H9 (cell line): ENCODE measurements around the gene ZFP62. TPM values are rescaled to one million over a fixed set of nuclear protein-coding genes. Genes with fewer than 3 reads are reported as not detected.

ENCODE experiments used
- DNase-seq: peaks from one replicate; pipeline ENCODE4 v3.0.0-alpha.2; 2017
- H2AFZ ChIP-seq: one replicate; pipeline ENCODE4 v1.6.1; 2013; ENCODE audit warnings: mild to moderate bottlenecking, low read length, control low read depth, moderate library complexity
- H2AK5ac ChIP-seq: 2 replicates; pipeline ENCODE4 v1.6.1; 2013; ENCODE audit warnings: low read length, control low read depth, mixed read lengths; ENCODE audit not compliant: insufficient read length
- H2BK120ac ChIP-seq: one replicate; pipeline ENCODE4 v1.6.1; 2013; ENCODE audit warnings: low read depth, mild to moderate bottlenecking, low read length, control low read depth, inconsistent platforms; ENCODE audit not compliant: poor library complexity, severe bottlenecking
- H2BK12ac ChIP-seq: 2 replicates; pipeline ENCODE4 v1.6.1; 2013; ENCODE audit warnings: low read length, control low read depth, mixed read lengths, low read depth; ENCODE audit not compliant: insufficient read length
- H2BK15ac ChIP-seq: 2 replicates; pipeline ENCODE4 v1.6.1; 2013; ENCODE audit warnings: low read depth, low read length, control low read depth
- H2BK20ac ChIP-seq: one replicate; pipeline ENCODE4 v1.6.1; 2013; ENCODE audit warnings: low read depth, mild to moderate bottlenecking, low read length, control low read depth, inconsistent platforms; ENCODE audit not compliant: poor library complexity, severe bottlenecking
- H2BK5ac ChIP-seq: 2 replicates; pipeline ENCODE4 v1.6.1; 2013; ENCODE audit warnings: low read length, control low read depth, mixed read lengths; ENCODE audit not compliant: insufficient read length
- H3K14ac ChIP-seq: 2 replicates; pipeline ENCODE4 v1.6.1; 2013; ENCODE audit warnings: low read length, control low read depth; ENCODE audit not compliant: insufficient read depth
- H3K18ac ChIP-seq: 2 replicates; pipeline ENCODE4 v1.6.1; 2013; ENCODE audit warnings: low read depth, mild to moderate bottlenecking, mixed read lengths, low read length, control low read depth; ENCODE audit not compliant: insufficient read length
- H3K23ac ChIP-seq: 2 replicates; pipeline ENCODE4 v1.6.1; 2013; ENCODE audit warnings: low read length, control low read depth, mixed read lengths, low read depth; ENCODE audit not compliant: insufficient read length
- H3K23me2 ChIP-seq: 2 replicates; pipeline ENCODE4 v1.6.1; 2013; ENCODE audit warnings: low read depth, mild to moderate bottlenecking, mixed read lengths, low read length, control low read depth; ENCODE audit not compliant: insufficient read length, poor library complexity, severe bottlenecking
- H3K27ac ChIP-seq: 2 replicates; pipeline ENCODE4 v1.5.1; 2013; ENCODE audit warnings: low read length, control low read depth, mixed read lengths, low read depth; ENCODE audit not compliant: insufficient read length
- H3K27me3 ChIP-seq: 2 replicates; pipeline ENCODE4 v1.6.1; 2013; ENCODE audit warnings: low read length, control low read depth, inconsistent platforms; ENCODE audit not compliant: insufficient read depth
- H3K4ac ChIP-seq: 2 replicates; pipeline ENCODE4 v1.6.1; 2013; ENCODE audit warnings: low read depth, mild to moderate bottlenecking, control low read depth, inconsistent platforms, low read length, moderate library complexity
- H3K4me1 ChIP-seq: 2 replicates; pipeline ENCODE4 v1.6.1; 2013; ENCODE audit warnings: low read length, control low read depth, inconsistent platforms; ENCODE audit not compliant: insufficient read depth
- H3K4me2 ChIP-seq: 2 replicates; pipeline ENCODE4 v1.6.1; 2013; ENCODE audit warnings: low read length, control low read depth, mixed read lengths; ENCODE audit not compliant: insufficient read length, insufficient read depth
- H3K56ac ChIP-seq: 2 replicates; pipeline ENCODE4 v1.6.1; 2013; ENCODE audit warnings: low read depth, mild to moderate bottlenecking, mixed read lengths, low read length, control low read depth; ENCODE audit not compliant: insufficient read length
- H3K79me1 ChIP-seq: 2 replicates; pipeline ENCODE4 v1.6.1; 2013; ENCODE audit warnings: low read depth, mild to moderate bottlenecking, moderate library complexity, low read length, control low read depth, inconsistent platforms; ENCODE audit not compliant: insufficient read depth, poor library complexity, severe bottlenecking
- H3K79me2 ChIP-seq: 2 replicates; pipeline ENCODE4 v1.6.1; 2013; ENCODE audit warnings: low read length, control low read depth, inconsistent platforms; ENCODE audit not compliant: insufficient read depth
- H3K9ac ChIP-seq: 2 replicates; pipeline ENCODE4 v1.6.1; 2013; ENCODE audit warnings: low read length, control low read depth, mixed read lengths; ENCODE audit not compliant: insufficient read length; ENCODE audit errors: extremely low read depth
- H3K9me3 ChIP-seq: one replicate; pipeline ENCODE4 v1.6.1; 2013; ENCODE audit warnings: low read depth, low read length, inconsistent platforms; ENCODE audit not compliant: control insufficient read depth
- H3T11ph ChIP-seq: one replicate; pipeline ENCODE4 v1.6.1; 2013; ENCODE audit warnings: mild to moderate bottlenecking, low read length, control low read depth, inconsistent platforms
- H4K20me1 ChIP-seq: one replicate; pipeline ENCODE4 v1.6.1; 2013; ENCODE audit not compliant: control insufficient read depth, insufficient read length, insufficient read depth
- H4K5ac ChIP-seq: 2 replicates; pipeline ENCODE4 v1.6.1; 2013; ENCODE audit warnings: low read depth, mild to moderate bottlenecking, mixed read lengths, low read length, control low read depth; ENCODE audit not compliant: insufficient read length
- H4K8ac ChIP-seq: replicated peaks from 2 replicates; pipeline ENCODE4 v1.6.1; 2013; ENCODE audit warnings: low read length, control low read depth, mixed read lengths, low read depth; ENCODE audit not compliant: insufficient read length
- H4K91ac ChIP-seq: 2 replicates; pipeline ENCODE4 v1.6.1; 2013; ENCODE audit warnings: low read depth, mild to moderate bottlenecking, moderate library complexity, mixed read lengths, low read length, control low read depth; ENCODE audit not compliant: insufficient read length
- H3K27ac Mint-ChIP-seq, 3 experiments: 2 replicates in 2 of 3; 3 replicates in 1 of 3; pipeline ENCODE4 v1.8.0; 2020 to 2021; ENCODE audit warnings: mixed read lengths in 3 of 3, mild to moderate bottlenecking in 1 of 3, moderate library complexity in 1 of 3
- H3K27me3 Mint-ChIP-seq: 2 replicates; pipeline ENCODE4 v1.8.0; 2021; ENCODE audit warnings: low read depth, mild to moderate bottlenecking, moderate library complexity, mixed read lengths
- H3K36me3 Mint-ChIP-seq, 3 experiments: 2 replicates in 2 of 3; 3 replicates in 1 of 3; pipeline ENCODE4 v1.8.0; 2020 to 2021; ENCODE audit warnings: low read depth in 3 of 3, mixed read lengths in 3 of 3; ENCODE audit not compliant: insufficient read depth in 1 of 3
- H3K4me1 Mint-ChIP-seq, 2 experiments: 2 replicates each; pipeline ENCODE4 v1.8.0; 2020; ENCODE audit warnings: mixed read lengths in 2 of 2
- H3K4me3 Mint-ChIP-seq, 2 experiments: 2 replicates in 1 of 2; 3 replicates in 1 of 2; pipeline ENCODE4 v1.8.0; 2020 to 2021; ENCODE audit warnings: mild to moderate bottlenecking in 2 of 2, mixed read lengths in 2 of 2, moderate library complexity in 1 of 2
- H3K9me3 Mint-ChIP-seq, 2 experiments: 2 replicates in 1 of 2; 3 replicates in 1 of 2; pipeline ENCODE4 v1.8.0; 2020; ENCODE audit warnings: mild to moderate bottlenecking in 2 of 2, mixed read lengths in 2 of 2, moderate library complexity in 1 of 2
- CTCF ChIP-seq: fragments of 200-600 bp; sonication (generic); conservative IDR thresholded peaks from 3 replicates; pipeline ENCODE4 v1.8.0; 2021; ENCODE audit warnings: antibody characterized with exemption, mild to moderate bottlenecking
- WGBS: extraction: QIAGEN DNeasy Blood & Tissue Kit; methylation state at CpG from one replicate; pipeline ENCODE4 v1.1.7; 2013; ENCODE audit warnings: missing lambda C conversion rate, low lambda C conversion rate, mixed read lengths; ENCODE audit not compliant: insufficient read length; ENCODE audit errors: extremely low coverage; 5-methylcytosine and 5-hydroxymethylcytosine counted together
- total RNA-seq: library from RNA; stranded (reverse); gene quantifications from 2 replicates; pipeline ENCODE4 v1.2.1, GENCODE V29; 2021

Gene ZFP62
- total RNA-seq, 1 experiment from 2014 or later, result 16.2 TPM

- Histone ChIP-seq H4K8ac (no peak within 1 kb of the TSS), H2AFZ (no peak within 1 kb of the TSS), H3K23me2 (no peaks in the 10 kb centered on the region), H3K9me3 (no peaks in the 10 kb centered on the region), H2BK120ac (no peak within 1 kb of the TSS), H2BK12ac (no peak within 1 kb of the TSS), H2BK15ac (no peak within 1 kb of the TSS), H3K4me2 (peak within 1 kb of the TSS; percentile 42), H2BK20ac (no peak within 1 kb of the TSS), H3K4ac (no peak within 1 kb of the TSS), H3K79me1 (peaks cover 8% of the 10 kb centered on the region), H3K4me1 (peaks cover 4% of the 10 kb centered on the region; the same call in 1 of the 2 replicates), H3K27ac (no peak within 1 kb of the TSS), H3K56ac (no peak within 1 kb of the TSS), H3K23ac (no peak within 1 kb of the TSS), H4K91ac (no peak within 1 kb of the TSS), H3K14ac (peak within 1 kb of the TSS; percentile 83; the same call in 1 of the 2 replicates), H2BK5ac (no peak within 1 kb of the TSS), H4K20me1 (no peaks in the 10 kb centered on the region), H3K18ac (peak within 1 kb of the TSS; percentile 85), H3K9ac (peak within 1 kb of the TSS; percentile 55), H3K27me3 (no peaks in the 10 kb centered on the region), H4K5ac (no peak within 1 kb of the TSS), H2AK5ac (no peak within 1 kb of the TSS), H3K79me2 (peaks cover 38% of the 10 kb centered on the region; the same call in 1 of the 2 replicates), H3T11ph (no peak within 1 kb of the TSS)
- H3K4me3 Mint-ChIP-seq, result peak within 1 kb of the TSS; percentile 76 to 90
- peak within 1 kb of the TSS; percentile 84 to 94 (median 87); a peak in 6 of 7 replicates for H3K27ac Mint-ChIP-seq
- H3K36me3 Mint-ChIP-seq, result peaks cover 4 to 43% (median 36%) of the 10 kb centered on the region in 3 experiments
- TF ChIP-seq CTCF, result no peak
- no peaks in the 10 kb centered on the region for H3K9me3 Mint-ChIP-seq
- WGBS, result no CpG with 5 or more reads among the region's 87 CpGs
- no peaks in the 10 kb centered on the region for H3K27me3 Mint-ChIP-seq
- H3K4me1 Mint-ChIP-seq, result peaks cover 60 to 64% of the 10 kb centered on the region in 2 experiments
- peak; percentile 80 for DNase-seq
Measured at GRCh38 chr5:180802325-180803180, 58.5 kb downstream of the ZFP62 start, which contains the start of gene MGAT1. Gene MGAT1 (minus strand): TSS chr5:180802806. CDS start chr5:180792971, 9,835 bp downstream.
